PC-3 (cell line): ENCODE results near the gene SDHD.

ENCODE experiments used
- CTCF ChIP-seq: fragments of 300-600 bp; sonication (generic); conservative IDR thresholded peaks from 2 replicates; pipeline ENCODE4 v1.5.1; 2017; ENCODE audit warnings: antibody characterized with exemption, low read depth, mild to moderate bottlenecking, low read length
- EZH2 ChIP-seq: fragments of 300-600 bp; sonication (generic); IDR thresholded peaks from one replicate; pipeline ENCODE4 v1.6.1; 2017; ENCODE audit warnings: antibody characterized with exemption, mild to moderate bottlenecking, low read length; ENCODE audit not compliant: unreplicated experiment
- EZH2phosphoT487 ChIP-seq: fragments of 300-600 bp; sonication (generic); IDR thresholded peaks from 2 replicates; pipeline ENCODE4 v1.6.1; 2018; ENCODE audit warnings: mild to moderate bottlenecking, antibody characterized with exemption, low read length, borderline replicate concordance

DNA sequence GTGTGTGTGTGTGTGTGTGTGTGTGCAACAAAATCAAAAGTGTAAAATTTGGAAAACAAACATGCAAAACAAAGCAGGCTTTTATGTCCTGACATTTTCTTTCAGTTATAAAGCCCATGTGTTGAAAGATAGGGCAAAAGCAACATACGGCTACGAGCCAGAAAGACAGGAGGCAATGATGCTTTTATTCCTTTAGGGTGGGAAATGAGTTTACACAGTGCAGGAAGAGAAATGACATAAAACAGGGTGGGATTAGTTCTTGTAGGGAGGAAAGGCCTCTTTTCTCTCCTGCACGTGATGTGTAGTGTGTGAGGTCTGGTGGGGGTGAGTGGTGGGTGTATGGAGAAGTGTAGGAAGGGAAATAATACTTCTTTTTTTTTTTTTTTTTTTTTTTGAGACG is 47.8 kb downstream of the SDHD start:
- TF ChIP-seq CTCF (no peak), EZH2 (no peak), EZH2phosphoT487 (no peak)
